Aorta (tissue), 5 donors: ENCODE measurements around the gene PCBP3. TPM values are rescaled to one million over a fixed set of nuclear protein-coding genes. Genes with fewer than 3 reads are reported as not detected.

ENCODE experiments used
- ATAC-seq: fragments of 200-7000 bp; cut with Tn5 transposase; one replicate; pipeline ENCODE4 v1.9.1; 2022; ENCODE audit warnings: moderate library complexity; ENCODE audit not compliant: low FRiP score
- DNase-seq, 2 donors: peaks; one replicate each; pipeline ENCODE4 v3.0.0-alpha.2; 2020
- H3K27ac ChIP-seq, 2 donors: one replicate each; pipeline ENCODE4 v1.5.1; 2013; ENCODE audit warnings: low read length in 2 of 2, mild to moderate bottlenecking in 2 of 2, moderate library complexity in 2 of 2, control low read depth in 1 of 2, inconsistent platforms in 1 of 2, low read depth in 1 of 2
- H3K27me3 ChIP-seq, 2 donors: one replicate each; pipeline ENCODE4 v1.6.1; 2013; ENCODE audit warnings: control low read depth in 1 of 2, low read length in 1 of 2, mild to moderate bottlenecking in 1 of 2, moderate library complexity in 1 of 2; ENCODE audit not compliant: insufficient read depth in 2 of 2, control insufficient read depth in 1 of 2
- H3K36me3 ChIP-seq, 2 donors: one replicate each; pipeline ENCODE4 v1.6.1; 2013; ENCODE audit warnings: control low read depth in 1 of 2, low read length in 1 of 2, mild to moderate bottlenecking in 1 of 2; ENCODE audit not compliant: insufficient read depth in 2 of 2, control insufficient read depth in 1 of 2
- H3K4me1 ChIP-seq, 2 donors: one replicate each; pipeline ENCODE4 v1.6.1; 2013; ENCODE audit warnings: low read length in 2 of 2, control low read depth in 1 of 2, mild to moderate bottlenecking in 1 of 2, moderate library complexity in 1 of 2; ENCODE audit not compliant: insufficient read depth in 2 of 2, control insufficient read depth in 1 of 2
- H3K4me3 ChIP-seq, 2 donors: one replicate each; pipeline ENCODE4 v1.5.1; 2013; ENCODE audit warnings: low read length in 2 of 2, control low read depth in 1 of 2, mild to moderate bottlenecking in 1 of 2
- H3K9me3 ChIP-seq: one replicate; pipeline ENCODE4 v1.6.1; 2013; ENCODE audit warnings: mild to moderate bottlenecking, low read length; ENCODE audit not compliant: control insufficient read depth
- WGBS, 2 donors: extraction: QIAGEN DNeasy Blood & Tissue Kit; methylation state at CpG; one replicate each; pipeline ENCODE4 v1.1.7; 2013; 5-methylcytosine and 5-hydroxymethylcytosine counted together
- intact Hi-C, 2 donors: fragments of 100-400 bp; cut with DNase I; formaldehyde crosslinking; loops; one replicate each; pipeline versions ENCODE4 v1.14.2 to v1.15.0; 2022
- polyA plus RNA-seq, 2 donors: library from polyadenylated mRNA; stranded (reverse); fragments of 200-250 nt; gene quantifications; one replicate each; pipeline ENCODE4 v1.2.3, GENCODE V29; 2013
- total RNA-seq, 2 donors: library from RNA; stranded (reverse); fragmentation: NEBNext Ultra II Directional; extraction: Animal tissue kit (Norgen Biotek cat#: 25700); gene quantifications; one replicate each; pipeline ENCODE4 v1.2.1, GENCODE V29; 2021
- donor health status: healthy with polysubstance abuse.
- donor health status: Bipolar disorder and iron deficiency.
- donor health status: DM: no; HTN: no; CAD: no.
- donor health status: DM: no; HTN: no; CAD: no.
- donor health status: DM: yes; HTN: yes; CAD: no.

PCBP3 gene
- total and polyA plus RNA-seq, 4 donors, result 3.6 to 15.0 (median 7.0) TPM; not detected in 1

- 79 to 80% methylated on average over 15 to 16 of the region's 16 CpGs for WGBS, 2 donors
Measured at GRCh38 chr21:45912611-45913417, 269.3 kb downstream of the PCBP3 start.

GRCh38 chr21:45913418-45913765 is 269.9 kb downstream of the PCBP3 start:
- Histone ChIP-seq H3K27ac (no peak overlapping the region), H3K27me3 (no peaks in the 10 kb centered on the region), H3K36me3 (no peaks in the 10 kb centered on the region), H3K4me3 (no peak overlapping the region), H3K4me1 (no peaks in the 10 kb centered on the region), H3K9me3 (no peaks in the 10 kb centered on the region)
- DNase-seq (no peak), ATAC-seq (no peak)
- WGBS, 2 donors, result 92% methylated on average over 10 of the region's 10 CpGs
- intact Hi-C loops, result no loop called here

More at GRCh38 chr21:45912611-45913417, 269.3 kb downstream of the PCBP3 start:
- no peaks in the 10 kb centered on the region for H3K9me3 ChIP-seq
- intact Hi-C loops, result no loop called here
- H3K4me1 ChIP-seq, result no peaks in the 10 kb centered on the region
- DNase-seq (no peak), ATAC-seq (no peak)
- H3K4me3 ChIP-seq, result no peak overlapping the region
- no peak overlapping the region for H3K27ac ChIP-seq
- no peaks in the 10 kb centered on the region for H3K36me3 ChIP-seq
- no peaks in the 10 kb centered on the region for H3K27me3 ChIP-seq

DNA sequence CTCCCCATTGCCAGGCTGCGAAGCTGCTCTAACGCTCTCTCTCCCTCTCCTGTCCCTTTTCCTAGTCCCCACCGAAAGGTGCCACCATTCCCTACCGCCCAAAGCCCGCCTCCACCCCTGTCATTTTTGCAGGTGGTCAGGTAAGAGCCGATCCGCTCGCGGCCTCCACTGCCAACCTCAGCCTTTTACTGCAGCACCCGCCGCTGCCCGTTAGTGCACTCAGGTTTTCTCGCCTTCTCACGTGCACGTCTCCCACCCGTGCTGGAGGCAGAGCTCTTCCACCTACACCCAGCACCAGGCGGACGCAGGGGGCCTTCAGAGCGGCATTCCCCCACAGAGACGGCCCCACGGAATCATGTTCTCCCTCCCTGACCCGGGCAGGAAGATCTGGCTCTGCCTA is 270.4 kb downstream of the PCBP3 start:
- Histone ChIP-seq H3K4me3 (no peak overlapping the region), H3K4me1 (no peaks in the 10 kb centered on the region), H3K27me3 (no peaks in the 10 kb centered on the region), H3K36me3 (no peaks in the 10 kb centered on the region), H3K27ac (no peak overlapping the region), H3K9me3 (no peaks in the 10 kb centered on the region)
- ATAC-seq (no peak), DNase-seq (no peak)
- WGBS, 2 donors, result 96 to 98% methylated on average over 22 of the region's 22 CpGs
- intact Hi-C loops, result no loop called here

GRCh38 chr21:45914321-45914845 is 270.9 kb downstream of the PCBP3 start:
- Histone ChIP-seq H3K4me3 (no peak overlapping the region), H3K27ac (no peak overlapping the region), H3K4me1 (no peaks in the 10 kb centered on the region), H3K27me3 (no peaks in the 10 kb centered on the region), H3K36me3 (no peaks in the 10 kb centered on the region), H3K9me3 (no peaks in the 10 kb centered on the region)
- 92 to 93% methylated on average over 22 of the region's 22 CpGs for WGBS, 2 donors
- DNase-seq (no peak), ATAC-seq (no peak)
- intact Hi-C loops, result no loop called here

- 82 to 88% methylated on average over 25 of the region's 25 CpGs for WGBS, 2 donors
- intact Hi-C loops, result no loop called here
- no peak for DNase-seq
- H3K9me3 ChIP-seq, result no peaks in the 10 kb centered on the region
- no peak for ATAC-seq
- H3K36me3 ChIP-seq, result no peaks in the 10 kb centered on the region
- no peak overlapping the region for H3K4me3 ChIP-seq
- no peaks in the 10 kb centered on the region for H3K4me1 ChIP-seq
- H3K27me3 ChIP-seq, result no peaks in the 10 kb centered on the region
- H3K27ac ChIP-seq, result no peak overlapping the region
Measured at GRCh38 chr21:45916011-45916840, 272.7 kb downstream of the PCBP3 start.

- Histone ChIP-seq H3K27me3 (no peaks in the 10 kb centered on the region), H3K27ac (no peak overlapping the region), H3K9me3 (no peaks in the 10 kb centered on the region), H3K36me3 (no peaks in the 10 kb centered on the region), H3K4me1 (no peaks in the 10 kb centered on the region), H3K4me3 (no peak overlapping the region)
- ATAC-seq (no peak), DNase-seq (no peak)
- WGBS, 2 donors, result 80 to 84% methylated on average over 12 to 13 of the region's 13 CpGs
- intact Hi-C loops, result no loop called here
Measured at GRCh38 chr21:45917241-45917640, 273.7 kb downstream of the PCBP3 start.

DNA sequence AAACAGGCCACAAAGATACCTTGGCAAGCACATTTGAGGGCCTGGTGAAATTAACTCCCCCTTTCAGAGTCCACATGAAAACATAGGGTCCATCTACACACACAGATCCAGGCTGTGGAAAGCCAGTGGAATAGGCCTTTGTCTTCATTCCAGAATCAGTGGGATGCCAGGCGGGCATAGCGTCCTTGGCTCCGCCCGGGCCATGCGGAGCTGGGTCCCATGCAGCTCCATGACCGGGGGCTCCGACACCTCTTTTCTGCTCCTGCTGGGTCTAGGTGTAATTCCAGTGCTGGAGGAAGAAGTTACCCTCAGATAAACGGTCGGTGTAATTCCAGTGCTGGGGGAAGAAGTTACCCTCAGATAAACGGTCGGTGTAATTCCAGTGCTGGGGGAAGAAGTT is 274.5 kb downstream of the PCBP3 start:
- no peak for DNase-seq
- H3K36me3 ChIP-seq, result no peaks in the 10 kb centered on the region
- no peaks in the 10 kb centered on the region for H3K27me3 ChIP-seq
- H3K4me3 ChIP-seq, result no peak overlapping the region
- H3K9me3 ChIP-seq, result no peaks in the 10 kb centered on the region
- H3K4me1 ChIP-seq, result no peaks in the 10 kb centered on the region
- WGBS, 2 donors, result 92 to 94% methylated on average over 9 to 11 of the region's 11 CpGs
- intact Hi-C loops, result no loop called here
- ATAC-seq, result no peak
- no peak overlapping the region for H3K27ac ChIP-seq

- no peak overlapping the region for H3K27ac ChIP-seq
- no peaks in the 10 kb centered on the region for H3K9me3 ChIP-seq
- WGBS, 2 donors, result 80 to 84% methylated on average over 20 of the region's 20 CpGs
- no peak for DNase-seq
- intact Hi-C loops, result no loop called here
- H3K36me3 ChIP-seq, result no peaks in the 10 kb centered on the region
- H3K4me1 ChIP-seq, result no peaks in the 10 kb centered on the region
- H3K4me3 ChIP-seq, result no peak overlapping the region
- H3K27me3 ChIP-seq, result no peaks in the 10 kb centered on the region
- ATAC-seq, result no peak
Measured at GRCh38 chr21:45918835-45919447, 275.4 kb downstream of the PCBP3 start.
